ENCODE measurements around the gene NDFIP2.

DNA sequence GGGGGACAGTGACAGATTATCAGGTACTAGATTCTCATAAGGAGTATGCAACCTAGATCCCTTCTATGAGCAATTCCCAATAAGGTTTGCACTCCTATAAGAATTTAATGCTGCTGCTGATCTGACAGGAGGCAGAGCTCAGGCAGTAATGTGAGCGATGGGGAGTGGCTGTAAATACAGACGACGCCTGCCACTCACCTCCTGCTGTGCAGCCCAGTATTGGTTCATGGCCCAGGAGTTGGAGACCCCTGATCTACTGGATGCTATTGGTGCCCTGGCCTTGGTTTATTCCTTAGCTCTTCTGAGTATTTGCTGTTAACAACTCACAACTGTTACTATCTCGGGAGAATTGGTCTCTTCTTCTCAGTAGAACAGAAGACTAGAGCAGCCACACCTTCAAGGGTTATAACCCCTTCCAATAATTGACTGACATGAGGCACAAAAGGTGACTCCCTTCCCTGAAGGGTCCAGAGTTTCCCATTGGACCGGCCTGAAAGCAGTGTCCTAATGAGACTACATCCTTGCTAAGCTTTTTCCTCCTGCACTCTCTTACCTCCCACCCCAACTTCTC is 39.9 kb upstream of the NDFIP2 start:
- TF ChIP-seq, protein P1, sequence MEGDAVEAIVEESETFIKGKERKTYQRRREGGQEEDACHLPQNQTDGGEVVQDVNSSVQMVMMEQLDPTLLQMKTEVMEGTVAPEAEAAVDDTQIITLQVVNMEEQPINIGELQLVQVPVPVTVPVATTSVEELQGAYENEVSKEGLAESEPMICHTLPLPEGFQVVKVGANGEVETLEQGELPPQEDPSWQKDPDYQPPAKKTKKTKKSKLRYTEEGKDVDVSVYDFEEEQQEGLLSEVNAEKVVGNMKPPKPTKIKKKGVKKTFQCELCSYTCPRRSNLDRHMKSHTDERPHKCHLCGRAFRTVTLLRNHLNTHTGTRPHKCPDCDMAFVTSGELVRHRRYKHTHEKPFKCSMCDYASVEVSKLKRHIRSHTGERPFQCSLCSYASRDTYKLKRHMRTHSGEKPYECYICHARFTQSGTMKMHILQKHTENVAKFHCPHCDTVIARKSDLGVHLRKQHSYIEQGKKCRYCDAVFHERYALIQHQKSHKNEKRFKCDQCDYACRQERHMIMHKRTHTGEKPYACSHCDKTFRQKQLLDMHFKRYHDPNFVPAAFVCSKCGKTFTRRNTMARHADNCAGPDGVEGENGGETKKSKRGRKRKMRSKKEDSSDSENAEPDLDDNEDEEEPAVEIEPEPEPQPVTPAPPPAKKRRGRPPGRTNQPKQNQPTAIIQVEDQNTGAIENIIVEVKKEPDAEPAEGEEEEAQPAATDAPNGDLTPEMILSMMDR (IDR thresholded peaks at IDR 0.05): no peak
- no peak for TF ChIP-seq POLR2A (IDR thresholded peaks at IDR 0.05)
